Measurements from ENCODE around the gene MPRIP. TPM values are rescaled to one million over a fixed set of nuclear protein-coding genes. Genes with fewer than 3 reads are reported as not detected.

Gene MPRIP
- total RNA-seq, 1 experiment from 2014 or later, result 140 TPM

DNA sequence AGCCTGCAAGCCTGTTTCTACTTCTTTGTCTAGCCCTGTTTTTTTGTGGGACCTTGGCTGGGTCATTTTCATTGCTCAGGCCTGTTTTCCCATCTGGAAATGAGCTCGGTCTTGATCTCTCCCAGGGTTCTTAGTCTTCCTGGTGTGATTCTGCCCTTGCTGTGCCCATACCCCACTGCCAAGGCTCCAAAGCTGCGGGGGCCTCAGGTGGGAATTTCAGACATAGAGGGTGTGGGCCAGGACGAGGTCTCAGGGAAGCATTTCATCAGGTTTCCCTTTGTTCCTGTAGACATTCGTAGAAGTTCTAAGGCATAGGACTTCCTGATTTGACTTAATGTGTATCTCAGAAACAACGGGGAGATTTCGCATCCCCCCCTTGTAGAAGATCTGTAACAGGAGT lies 5.8 kb downstream of the MPRIP start:
- Mint-ChIP-seq H3K4me1 (peaks cover 43% of the 10 kb centered on the region), H3K4me3 (no peak overlapping the region), H3K27ac (peak overlapping the region; percentile 11; the same call in 1 of the 2 replicates), H3K36me3 (peaks cover 6% of the 10 kb centered on the region), H3K27me3 (ENCODE audit: low read depth) (no peaks in the 10 kb centered on the region), H3K9me3 (peaks cover 8% of the 10 kb centered on the region)
- POLR2A ChIA-PET, result interaction anchor here (0.6 kb wide), 1 partner anchor 101 kb away, joined by 3 read pairs; no protein-coding TSS in a partner anchor
- ATAC-seq (no peak), DNase-seq (ENCODE audit: low spot score) (peak; percentile 1)
- CTCF ChIA-PET, result no interaction called here
- TF ChIP-seq ATF1 (CRISPR knock-in tag; IDR thresholded peaks at IDR 0.05), result no peak
- TF ChIP-seq, protein P1, sequence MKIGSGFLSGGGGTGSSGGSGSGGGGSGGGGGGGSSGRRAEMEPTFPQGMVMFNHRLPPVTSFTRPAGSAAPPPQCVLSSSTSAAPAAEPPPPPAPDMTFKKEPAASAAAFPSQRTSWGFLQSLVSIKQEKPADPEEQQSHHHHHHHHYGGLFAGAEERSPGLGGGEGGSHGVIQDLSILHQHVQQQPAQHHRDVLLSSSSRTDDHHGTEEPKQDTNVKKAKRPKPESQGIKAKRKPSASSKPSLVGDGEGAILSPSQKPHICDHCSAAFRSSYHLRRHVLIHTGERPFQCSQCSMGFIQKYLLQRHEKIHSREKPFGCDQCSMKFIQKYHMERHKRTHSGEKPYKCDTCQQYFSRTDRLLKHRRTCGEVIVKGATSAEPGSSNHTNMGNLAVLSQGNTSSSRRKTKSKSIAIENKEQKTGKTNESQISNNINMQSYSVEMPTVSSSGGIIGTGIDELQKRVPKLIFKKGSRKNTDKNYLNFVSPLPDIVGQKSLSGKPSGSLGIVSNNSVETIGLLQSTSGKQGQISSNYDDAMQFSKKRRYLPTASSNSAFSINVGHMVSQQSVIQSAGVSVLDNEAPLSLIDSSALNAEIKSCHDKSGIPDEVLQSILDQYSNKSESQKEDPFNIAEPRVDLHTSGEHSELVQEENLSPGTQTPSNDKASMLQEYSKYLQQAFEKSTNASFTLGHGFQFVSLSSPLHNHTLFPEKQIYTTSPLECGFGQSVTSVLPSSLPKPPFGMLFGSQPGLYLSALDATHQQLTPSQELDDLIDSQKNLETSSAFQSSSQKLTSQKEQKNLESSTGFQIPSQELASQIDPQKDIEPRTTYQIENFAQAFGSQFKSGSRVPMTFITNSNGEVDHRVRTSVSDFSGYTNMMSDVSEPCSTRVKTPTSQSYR (CRISPR knock-in tag; IDR thresholded peaks at IDR 0.05), result no peak
- no peak for TF ChIP-seq TEAD4 (CRISPR knock-in tag; IDR thresholded peaks at IDR 0.05)
- no peak for TF ChIP-seq CREB1 (CRISPR knock-in tag; IDR thresholded peaks at IDR 0.05)
- TF ChIP-seq, protein P2, sequence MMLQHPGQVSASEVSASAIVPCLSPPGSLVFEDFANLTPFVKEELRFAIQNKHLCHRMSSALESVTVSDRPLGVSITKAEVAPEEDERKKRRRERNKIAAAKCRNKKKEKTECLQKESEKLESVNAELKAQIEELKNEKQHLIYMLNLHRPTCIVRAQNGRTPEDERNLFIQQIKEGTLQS (CRISPR knock-in tag; conservative IDR thresholded peaks at IDR 0.05), result no peak
- no peak for TF ChIP-seq JAZF1 (CRISPR knock-in tag; IDR thresholded peaks at IDR 0.05)

DNA sequence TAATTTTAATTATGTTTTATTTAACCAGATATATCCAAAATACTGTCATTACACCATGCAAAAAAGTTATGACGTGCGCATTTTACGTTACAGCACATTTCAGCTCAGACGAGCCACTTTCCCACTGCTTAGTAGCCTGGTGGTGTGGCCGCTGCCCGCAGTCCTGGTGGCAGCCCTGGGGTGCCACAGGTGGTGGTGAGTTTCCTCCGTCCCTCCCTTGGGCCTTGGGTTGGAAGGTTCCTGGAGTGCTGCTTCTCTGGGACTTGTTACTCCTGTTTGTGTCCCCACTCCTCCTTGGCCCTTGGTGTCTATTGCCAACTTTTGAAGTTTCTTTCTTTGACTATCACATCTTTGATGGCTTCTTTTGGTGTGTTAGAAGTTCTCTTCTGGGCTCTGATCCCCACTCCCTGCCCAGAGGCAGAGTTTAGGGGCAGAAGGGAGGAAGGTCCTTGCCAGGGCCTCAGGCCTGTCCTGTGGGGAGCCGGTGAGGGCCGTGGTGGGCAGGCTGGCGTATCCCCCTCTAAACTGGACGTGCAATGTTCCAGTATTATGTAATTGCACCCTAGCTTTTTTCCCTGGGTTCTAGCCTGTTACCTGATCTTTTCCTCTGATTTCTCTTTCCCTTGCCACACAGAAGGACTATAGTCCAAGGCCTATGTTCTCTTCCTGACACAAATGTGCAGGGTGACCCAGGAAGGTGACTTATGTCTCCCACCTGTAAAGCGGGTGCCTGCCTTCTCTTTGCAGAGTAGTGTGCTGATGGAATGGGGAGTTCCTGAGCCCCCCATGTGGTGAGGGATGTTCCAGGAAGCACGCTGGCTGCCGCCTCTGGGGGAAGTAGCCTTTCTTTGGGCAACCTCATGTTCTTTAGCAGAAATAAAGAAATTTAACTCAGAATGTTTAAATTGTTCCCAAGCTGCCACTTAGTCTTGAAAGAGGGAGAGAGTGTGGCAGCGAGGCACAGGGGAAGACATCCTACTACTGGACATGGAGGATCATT lies 8.4 kb downstream of the MPRIP start:
- ChIA-PET CTCF (interaction anchor here (0.6 to 0.7 kb wide), 3 partner anchors 16 to 140 kb away, joined by 3 to 5 read pairs (median 3); no protein-coding TSS in a partner anchor), POLR2A (no interaction called here)
- no peaks in the 10 kb centered on the region for H3K27me3 Mint-ChIP-seq (ENCODE audit: low read depth)
- H3K27ac Mint-ChIP-seq, result peak overlapping the region; percentile 52
- DNase-seq (ENCODE audit: low spot score) (peak; percentile 6), ATAC-seq (no peak)
- H3K9me3 Mint-ChIP-seq, result peaks cover 8% of the 10 kb centered on the region
- H3K4me3 Mint-ChIP-seq, result no peak overlapping the region
- no peak for TF ChIP-seq MYBL2 (CRISPR knock-in tag; IDR thresholded peaks at IDR 0.05)
- TF ChIP-seq, protein P3, sequence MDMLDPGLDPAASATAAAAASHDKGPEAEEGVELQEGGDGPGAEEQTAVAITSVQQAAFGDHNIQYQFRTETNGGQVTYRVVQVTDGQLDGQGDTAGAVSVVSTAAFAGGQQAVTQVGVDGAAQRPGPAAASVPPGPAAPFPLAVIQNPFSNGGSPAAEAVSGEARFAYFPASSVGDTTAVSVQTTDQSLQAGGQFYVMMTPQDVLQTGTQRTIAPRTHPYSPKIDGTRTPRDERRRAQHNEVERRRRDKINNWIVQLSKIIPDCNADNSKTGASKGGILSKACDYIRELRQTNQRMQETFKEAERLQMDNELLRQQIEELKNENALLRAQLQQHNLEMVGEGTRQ (CRISPR knock-in tag; IDR thresholded peaks at IDR 0.05), result no peak
- no peak for TF ChIP-seq ZNF219 (CRISPR knock-in tag; IDR thresholded peaks at IDR 0.05; ENCODE audit: borderline replicate concordance)
- TF ChIP-seq, protein P4, sequence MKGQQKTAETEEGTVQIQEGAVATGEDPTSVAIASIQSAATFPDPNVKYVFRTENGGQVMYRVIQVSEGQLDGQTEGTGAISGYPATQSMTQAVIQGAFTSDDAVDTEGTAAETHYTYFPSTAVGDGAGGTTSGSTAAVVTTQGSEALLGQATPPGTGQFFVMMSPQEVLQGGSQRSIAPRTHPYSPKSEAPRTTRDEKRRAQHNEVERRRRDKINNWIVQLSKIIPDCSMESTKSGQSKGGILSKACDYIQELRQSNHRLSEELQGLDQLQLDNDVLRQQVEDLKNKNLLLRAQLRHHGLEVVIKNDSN (CRISPR knock-in tag; IDR thresholded peaks at IDR 0.05), result no peak
- no peak for TF ChIP-seq JAZF1 (CRISPR knock-in tag; IDR thresholded peaks at IDR 0.05)
- TF ChIP-seq, protein P5, sequence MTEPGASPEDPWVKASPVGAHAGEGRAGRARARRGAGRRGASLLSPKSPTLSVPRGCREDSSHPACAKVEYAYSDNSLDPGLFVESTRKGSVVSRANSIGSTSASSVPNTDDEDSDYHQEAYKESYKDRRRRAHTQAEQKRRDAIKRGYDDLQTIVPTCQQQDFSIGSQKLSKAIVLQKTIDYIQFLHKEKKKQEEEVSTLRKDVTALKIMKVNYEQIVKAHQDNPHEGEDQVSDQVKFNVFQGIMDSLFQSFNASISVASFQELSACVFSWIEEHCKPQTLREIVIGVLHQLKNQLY (CRISPR knock-in tag; IDR thresholded peaks at IDR 0.05), result no peak
- no peak for TF ChIP-seq FOXK1 (CRISPR knock-in tag; IDR thresholded peaks at IDR 0.05)
- TF ChIP-seq ETV6 (CRISPR knock-in tag; IDR thresholded peaks at IDR 0.05), result no peak
- TF ChIP-seq, protein P6, sequence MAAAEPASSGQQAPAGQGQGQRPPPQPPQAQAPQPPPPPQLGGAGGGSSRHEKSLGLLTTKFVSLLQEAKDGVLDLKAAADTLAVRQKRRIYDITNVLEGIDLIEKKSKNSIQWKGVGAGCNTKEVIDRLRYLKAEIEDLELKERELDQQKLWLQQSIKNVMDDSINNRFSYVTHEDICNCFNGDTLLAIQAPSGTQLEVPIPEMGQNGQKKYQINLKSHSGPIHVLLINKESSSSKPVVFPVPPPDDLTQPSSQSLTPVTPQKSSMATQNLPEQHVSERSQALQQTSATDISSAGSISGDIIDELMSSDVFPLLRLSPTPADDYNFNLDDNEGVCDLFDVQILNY (CRISPR knock-in tag; IDR thresholded peaks at IDR 0.05), result no peak
- TF ChIP-seq KAT7 (CRISPR knock-in tag; IDR thresholded peaks at IDR 0.05; ENCODE audit: borderline replicate concordance), result no peak
- TF ChIP-seq, protein P7, sequence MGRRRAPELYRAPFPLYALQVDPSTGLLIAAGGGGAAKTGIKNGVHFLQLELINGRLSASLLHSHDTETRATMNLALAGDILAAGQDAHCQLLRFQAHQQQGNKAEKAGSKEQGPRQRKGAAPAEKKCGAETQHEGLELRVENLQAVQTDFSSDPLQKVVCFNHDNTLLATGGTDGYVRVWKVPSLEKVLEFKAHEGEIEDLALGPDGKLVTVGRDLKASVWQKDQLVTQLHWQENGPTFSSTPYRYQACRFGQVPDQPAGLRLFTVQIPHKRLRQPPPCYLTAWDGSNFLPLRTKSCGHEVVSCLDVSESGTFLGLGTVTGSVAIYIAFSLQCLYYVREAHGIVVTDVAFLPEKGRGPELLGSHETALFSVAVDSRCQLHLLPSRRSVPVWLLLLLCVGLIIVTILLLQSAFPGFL (CRISPR knock-in tag; IDR thresholded peaks at IDR 0.05; ENCODE audit: borderline replicate concordance), result no peak
- TF ChIP-seq, protein P8, sequence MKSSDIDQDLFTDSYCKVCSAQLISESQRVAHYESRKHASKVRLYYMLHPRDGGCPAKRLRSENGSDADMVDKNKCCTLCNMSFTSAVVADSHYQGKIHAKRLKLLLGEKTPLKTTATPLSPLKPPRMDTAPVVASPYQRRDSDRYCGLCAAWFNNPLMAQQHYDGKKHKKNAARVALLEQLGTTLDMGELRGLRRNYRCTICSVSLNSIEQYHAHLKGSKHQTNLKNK (CRISPR knock-in tag; IDR thresholded peaks at IDR 0.05), result no peak
- TF ChIP-seq, protein P9, sequence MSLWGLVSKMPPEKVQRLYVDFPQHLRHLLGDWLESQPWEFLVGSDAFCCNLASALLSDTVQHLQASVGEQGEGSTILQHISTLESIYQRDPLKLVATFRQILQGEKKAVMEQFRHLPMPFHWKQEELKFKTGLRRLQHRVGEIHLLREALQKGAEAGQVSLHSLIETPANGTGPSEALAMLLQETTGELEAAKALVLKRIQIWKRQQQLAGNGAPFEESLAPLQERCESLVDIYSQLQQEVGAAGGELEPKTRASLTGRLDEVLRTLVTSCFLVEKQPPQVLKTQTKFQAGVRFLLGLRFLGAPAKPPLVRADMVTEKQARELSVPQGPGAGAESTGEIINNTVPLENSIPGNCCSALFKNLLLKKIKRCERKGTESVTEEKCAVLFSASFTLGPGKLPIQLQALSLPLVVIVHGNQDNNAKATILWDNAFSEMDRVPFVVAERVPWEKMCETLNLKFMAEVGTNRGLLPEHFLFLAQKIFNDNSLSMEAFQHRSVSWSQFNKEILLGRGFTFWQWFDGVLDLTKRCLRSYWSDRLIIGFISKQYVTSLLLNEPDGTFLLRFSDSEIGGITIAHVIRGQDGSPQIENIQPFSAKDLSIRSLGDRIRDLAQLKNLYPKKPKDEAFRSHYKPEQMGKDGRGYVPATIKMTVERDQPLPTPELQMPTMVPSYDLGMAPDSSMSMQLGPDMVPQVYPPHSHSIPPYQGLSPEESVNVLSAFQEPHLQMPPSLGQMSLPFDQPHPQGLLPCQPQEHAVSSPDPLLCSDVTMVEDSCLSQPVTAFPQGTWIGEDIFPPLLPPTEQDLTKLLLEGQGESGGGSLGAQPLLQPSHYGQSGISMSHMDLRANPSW (CRISPR knock-in tag; conservative IDR thresholded peaks at IDR 0.05; ENCODE audit: low read depth), result no peak
- no peak for TF ChIP-seq ESRRA (CRISPR knock-in tag; IDR thresholded peaks at IDR 0.05; ENCODE audit: borderline replicate concordance)
- peaks cover 30% of the 10 kb centered on the region for H3K4me1 Mint-ChIP-seq
- peaks cover 8% of the 10 kb centered on the region for H3K36me3 Mint-ChIP-seq
